ENCODE data around the gene HBA1.

GRCh38 chr16:167122-167690, 9.3 kb upstream of the HBA1 start:
- TF ChIP-seq POLR2A (IDR thresholded peaks at IDR 0.05; ENCODE audit: low read depth, low read length): no peak
- TF ChIP-seq CTCF (conservative IDR thresholded peaks at IDR 0.05; ENCODE audit: low read depth, low read length): no peak
- TF ChIP-seq MXI1 (IDR thresholded peaks at IDR 0.05; ENCODE audit: borderline replicate concordance, low read depth, low read length): no peak
- TF ChIP-seq ELK1 (IDR thresholded peaks at IDR 0.05; ENCODE audit: borderline replicate concordance, low read depth, low read length): no peak
- TF ChIP-seq RAD21 (IDR thresholded peaks at IDR 0.05; ENCODE audit: low read length): no peak
- no peak for TF ChIP-seq RFX5 (IDR thresholded peaks at IDR 0.05; ENCODE audit: low read depth, low read length)
